KMS-11 (cell line): Measurements from ENCODE around the gene JAKMIP1.

Experiments
- H2AFZ ChIP-seq: fragments of 200-600 bp; sonication (generic); 2 replicates; pipeline ENCODE4 v1.6.1; 2016; ENCODE audit warnings: antibody characterized with exemption, mixed run types, low read depth
- H3K27ac ChIP-seq: fragments of 200-600 bp; sonication (generic); 2 replicates; pipeline ENCODE4 v1.6.1; 2016; ENCODE audit warnings: mild to moderate bottlenecking, mixed run types
- H3K27me3 ChIP-seq: fragments of 200-600 bp; sonication (generic); 2 replicates; pipeline ENCODE4 v1.6.1; 2017; ENCODE audit warnings: mild to moderate bottlenecking, low read depth, mixed run types, moderate library complexity; ENCODE audit not compliant: insufficient read depth
- H3K36me3 ChIP-seq: fragments of 200-600 bp; sonication (generic); 2 replicates; pipeline ENCODE4 v1.6.1; 2017; ENCODE audit warnings: mild to moderate bottlenecking, mixed run types; ENCODE audit not compliant: insufficient read depth
- H3K4me1 ChIP-seq: fragments of 200-600 bp; sonication (generic); 2 replicates; pipeline ENCODE4 v1.6.1; 2016; ENCODE audit warnings: mild to moderate bottlenecking, low read depth, mixed run types; ENCODE audit not compliant: poor library complexity, severe bottlenecking
- H3K4me2 ChIP-seq: fragments of 200-600 bp; sonication (generic); 2 replicates; pipeline ENCODE4 v1.7.0; 2016; ENCODE audit warnings: mild to moderate bottlenecking, mixed run types
- H3K4me3 ChIP-seq: fragments of 200-600 bp; sonication (generic); IDR thresholded peaks from 2 replicates; pipeline ENCODE4 v1.6.1; 2017; ENCODE audit warnings: low read depth, low read length, mixed read lengths; ENCODE audit not compliant: insufficient read depth
- H3K79me2 ChIP-seq: fragments of 200-600 bp; sonication (generic); 2 replicates; pipeline ENCODE4 v1.6.1; 2016; ENCODE audit warnings: low read depth, mixed run types; ENCODE audit not compliant: insufficient read depth
- H3K9ac ChIP-seq: fragments of 200-600 bp; sonication (generic); 2 replicates; pipeline ENCODE4 v1.6.1; 2016; ENCODE audit warnings: mild to moderate bottlenecking, mixed run types
- H4K20me1 ChIP-seq: fragments of 200-600 bp; sonication (generic); 2 replicates; pipeline ENCODE4 v1.6.1; 2016; ENCODE audit warnings: mild to moderate bottlenecking, mixed run types; ENCODE audit not compliant: insufficient read depth
- CTCF ChIP-seq: fragments of 200-600 bp; sonication (generic); conservative IDR thresholded peaks from 2 replicates; pipeline ENCODE4 v1.6.1; 2017; ENCODE audit warnings: low read depth, mild to moderate bottlenecking, antibody characterized with exemption, low read length, moderate library complexity, mixed read lengths

The JAKMIP1 gene

GRCh38 chr4:5992828-5993321 is 207.5 kb downstream of the JAKMIP1 start:
- Histone ChIP-seq H4K20me1 (no peaks in the 10 kb centered on the region), H3K4me1 (no peaks in the 10 kb centered on the region), H3K27ac (no peak overlapping the region), H3K79me2 (no peaks in the 10 kb centered on the region), H2AFZ (no peak overlapping the region), H3K4me3 (no peak overlapping the region), H3K9ac (no peak overlapping the region), H3K36me3 (no peaks in the 10 kb centered on the region), H3K27me3 (no peaks in the 10 kb centered on the region), H3K4me2 (no peak overlapping the region)
- TF ChIP-seq CTCF: no peak

- Histone ChIP-seq H3K4me1 (no peaks in the 10 kb centered on the region), H3K4me3 (no peak overlapping the region), H3K36me3 (no peaks in the 10 kb centered on the region), H3K4me2 (no peak overlapping the region), H3K27ac (no peak overlapping the region), H3K79me2 (no peaks in the 10 kb centered on the region), H3K27me3 (no peaks in the 10 kb centered on the region), H3K9ac (no peak overlapping the region), H4K20me1 (no peaks in the 10 kb centered on the region), H2AFZ (no peak overlapping the region)
- TF ChIP-seq CTCF: no peak
Observed at GRCh38 chr4:5992171-5992827, 208.1 kb downstream of the JAKMIP1 start.

- no peaks in the 10 kb centered on the region for H3K27me3 ChIP-seq
Observed at GRCh38 chr4:5991405-5991804, 208.9 kb downstream of the JAKMIP1 start.

GRCh38 chr4:5990446-5991160 is 209.7 kb downstream of the JAKMIP1 start:
- H3K79me2 ChIP-seq: no peaks in the 10 kb centered on the region
- H3K27me3 ChIP-seq: no peaks in the 10 kb centered on the region
- no peaks in the 10 kb centered on the region for H3K4me1 ChIP-seq
- no peak overlapping the region for H3K9ac ChIP-seq
- H2AFZ ChIP-seq: no peak overlapping the region
- no peak overlapping the region for H3K4me2 ChIP-seq
- H3K4me3 ChIP-seq: no peak overlapping the region
- TF ChIP-seq CTCF: no peak
- no peaks in the 10 kb centered on the region for H4K20me1 ChIP-seq
- H3K36me3 ChIP-seq: no peaks in the 10 kb centered on the region
- no peak overlapping the region for H3K27ac ChIP-seq

More at GRCh38 chr4:5991405-5991804, 208.9 kb downstream of the JAKMIP1 start:
- Histone ChIP-seq H4K20me1 (no peaks in the 10 kb centered on the region), H2AFZ (no peak overlapping the region), H3K4me1 (no peaks in the 10 kb centered on the region), H3K4me3 (no peak overlapping the region), H3K79me2 (no peaks in the 10 kb centered on the region), H3K36me3 (no peaks in the 10 kb centered on the region), H3K27ac (no peak overlapping the region), H3K9ac (no peak overlapping the region), H3K4me2 (no peak overlapping the region)
- TF ChIP-seq CTCF: no peak
